GM13977 (cell line): Measurements from ENCODE around the gene CGN.

Experiments
- DNase-seq: peaks from one replicate; pipeline ENCODE4 v3.0.0; 2012; ENCODE audit warnings: low spot score
- CTCF ChIP-seq: IDR thresholded peaks from 2 replicates; pipeline ENCODE4 v1.5.1; 2012; ENCODE audit warnings: mild to moderate bottlenecking, control low read depth; ENCODE audit not compliant: insufficient read depth; ENCODE audit errors: extremely low read depth, missing control alignments
- in situ Hi-C: fragments of 300-500 bp; cut with MboI; formaldehyde crosslinking; loops from one replicate; pipeline ENCODE4 v1.12.0; 2022; ENCODE audit warnings: low sequenced_read_pairs, low pct_unique_long_range_greater_than_20kb, mixed read lengths, inconsistent platforms; ENCODE audit not compliant: unreplicated experiment

Gene CGN

GRCh38 chr1:151526735-151527525 is 15.7 kb downstream of the CGN start:
- in situ Hi-C loops: no loop called here
- no peak for TF ChIP-seq CTCF
- DNase-seq: no peak

GRCh38 chr1:151529211-151529702 is 18.1 kb downstream of the CGN start:
- DNase-seq: no peak
- no peak for TF ChIP-seq CTCF
- in situ Hi-C loops: no loop called here

GRCh38 chr1:151529781-151530180 is 18.6 kb downstream of the CGN start:
- in situ Hi-C loops: no loop called here

GRCh38 chr1:151530461-151530860 is 19.3 kb downstream of the CGN start:
- in situ Hi-C loops: no loop called here
- TF ChIP-seq CTCF: no peak
- no peak for DNase-seq

More at GRCh38 chr1:151529781-151530180, 18.6 kb downstream of the CGN start:
- no peak for TF ChIP-seq CTCF
- DNase-seq: no peak

GRCh38 chr1:151533870-151534269 is 22.7 kb downstream of the CGN start:
- TF ChIP-seq CTCF: no peak
- DNase-seq: no peak
- in situ Hi-C loops: no loop called here

GRCh38 chr1:151534662-151535278 is 23.6 kb downstream of the CGN start:
- peak; percentile 79 for DNase-seq
- in situ Hi-C loops: no loop called here
- TF ChIP-seq CTCF: peak; percentile 90
